Epidermal melanocyte (primary cell): ENCODE measurements around the gene TTN.
"Not testable (repeated sequence)": the region's sequence is repeated elsewhere in the genome, so short reads cannot be mapped to it uniquely, and the experiment has no call there.

Experiments
- DNase-seq: peaks from one replicate; pipeline ENCODE4 v3.0.0; 2011; ENCODE audit warnings: low spot score; ENCODE audit not compliant: insufficient read length

Gene TTN

GRCh38 chr2:178530625-178531142, 276.5 kb downstream of the TTN start:
- DNase-seq = no peak

DNA sequence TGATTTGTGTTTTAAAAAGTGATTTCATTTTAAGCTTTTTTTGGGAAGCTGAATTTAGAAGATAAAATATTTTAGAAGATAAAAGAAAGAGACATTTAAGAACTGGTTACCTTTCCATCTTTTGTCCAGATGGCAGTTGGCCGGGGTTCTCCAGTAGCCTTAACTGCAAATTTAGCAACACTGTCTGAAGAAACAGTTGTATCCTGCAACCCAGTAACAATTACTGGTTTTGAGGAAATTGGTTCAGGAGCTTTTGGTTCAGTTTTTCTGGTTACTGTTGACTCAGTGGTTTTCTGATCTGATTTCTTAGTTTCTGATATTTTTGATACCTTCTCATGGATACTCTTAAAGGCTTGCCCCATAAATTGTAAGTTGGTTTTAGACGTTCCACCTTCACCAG, 277.1 kb downstream of the TTN start:
- DNase-seq = no peak

- no peak for DNase-seq
These were observed 278.0 kb downstream of the TTN start for GRCh38 chr2:178529194-178529593.

DNA sequence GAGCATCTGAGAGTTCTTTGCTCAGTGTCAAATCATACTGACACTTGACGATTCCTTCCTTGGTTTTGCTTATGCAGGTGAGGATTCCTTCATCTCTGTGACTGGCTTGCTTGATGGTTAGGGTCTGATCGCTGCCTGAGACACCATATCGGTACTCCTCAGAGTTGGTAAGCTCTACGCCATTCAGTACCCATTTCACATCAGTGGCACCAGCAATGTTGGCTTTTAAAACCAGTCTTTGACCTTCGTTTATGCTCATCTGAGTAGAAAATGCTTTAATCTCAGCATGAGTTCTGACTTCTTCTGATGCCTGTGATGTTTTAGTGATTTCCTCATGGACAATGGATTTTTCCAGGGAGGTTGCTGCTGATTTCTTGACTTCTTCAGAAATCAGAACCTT, 278.6 kb downstream of the TTN start:
- DNase-seq = no peak

- no peak for DNase-seq
These were observed 279.6 kb downstream of the TTN start for GRCh38 chr2:178527592-178527991.

GRCh38 chr2:178526256-178526655, 281.0 kb downstream of the TTN start:
- DNase-seq = no peak

DNA sequence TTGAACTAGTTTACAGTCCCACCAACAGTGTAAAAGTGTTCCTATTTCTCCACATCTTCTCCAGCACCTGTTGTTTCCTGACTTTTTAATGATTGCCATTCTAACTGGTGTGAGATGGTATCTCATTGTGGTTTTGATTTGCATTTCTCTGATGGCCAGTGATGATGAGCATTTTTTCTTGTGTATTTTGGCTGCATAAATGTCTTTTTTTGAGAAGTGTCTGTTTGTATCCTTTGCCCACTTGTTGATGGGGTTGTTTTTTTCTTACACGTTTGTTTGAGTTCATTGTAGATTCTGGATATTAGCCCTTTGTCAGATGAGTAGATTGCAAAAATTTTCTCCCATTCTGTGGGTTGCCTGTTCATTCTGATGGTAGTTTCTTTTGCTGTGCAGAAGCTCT, 281.8 kb downstream of the TTN start:
- DNase-seq = not testable (repeated sequence)

DNA sequence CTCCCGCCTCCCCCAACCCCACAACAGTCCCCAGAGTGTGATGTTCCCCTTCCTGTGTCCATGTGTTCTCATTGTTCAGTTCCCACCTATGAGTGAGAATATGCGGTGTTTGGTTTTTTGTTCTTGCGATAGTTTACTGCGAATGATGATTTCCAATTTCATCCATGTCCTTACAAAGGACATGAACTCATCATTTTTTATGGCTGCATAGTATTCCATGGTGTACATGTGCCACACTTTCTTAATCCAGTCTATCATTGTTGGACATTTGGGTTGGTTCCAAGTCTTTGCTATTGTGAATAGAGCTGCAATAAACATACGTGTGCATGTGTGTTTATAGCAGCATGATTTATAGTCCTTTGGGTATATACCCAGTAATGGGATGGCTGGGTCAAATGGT, 282.2 kb downstream of the TTN start:
- not testable (repeated sequence) for DNase-seq

DNA sequence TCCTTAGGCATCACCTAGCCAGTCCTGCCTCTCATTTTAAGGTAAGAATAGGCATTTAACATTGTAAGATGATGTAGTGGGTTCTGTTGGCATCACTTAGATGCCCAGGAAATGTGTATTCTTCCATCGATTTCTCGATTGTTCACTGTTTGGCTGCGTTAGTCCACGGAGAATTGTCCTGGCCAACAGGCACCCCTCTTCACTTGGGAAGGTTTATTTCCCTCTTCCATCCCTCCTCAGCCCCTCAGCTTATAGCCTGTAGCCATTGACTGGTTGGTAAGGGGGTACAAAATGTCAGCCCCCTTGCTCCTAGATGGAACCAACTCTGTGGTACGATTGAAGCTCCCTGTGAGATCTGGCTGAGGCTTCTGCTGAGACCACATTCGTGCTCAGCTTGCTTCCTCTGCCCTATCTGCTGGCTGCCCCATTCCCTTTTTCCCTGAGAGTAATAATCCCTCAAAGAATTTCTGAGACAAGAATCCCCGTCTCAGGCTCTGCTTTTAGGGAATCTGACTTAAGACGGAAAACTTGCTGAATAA, 283.6 kb downstream of the TTN start:
- no peak for DNase-seq

DNA sequence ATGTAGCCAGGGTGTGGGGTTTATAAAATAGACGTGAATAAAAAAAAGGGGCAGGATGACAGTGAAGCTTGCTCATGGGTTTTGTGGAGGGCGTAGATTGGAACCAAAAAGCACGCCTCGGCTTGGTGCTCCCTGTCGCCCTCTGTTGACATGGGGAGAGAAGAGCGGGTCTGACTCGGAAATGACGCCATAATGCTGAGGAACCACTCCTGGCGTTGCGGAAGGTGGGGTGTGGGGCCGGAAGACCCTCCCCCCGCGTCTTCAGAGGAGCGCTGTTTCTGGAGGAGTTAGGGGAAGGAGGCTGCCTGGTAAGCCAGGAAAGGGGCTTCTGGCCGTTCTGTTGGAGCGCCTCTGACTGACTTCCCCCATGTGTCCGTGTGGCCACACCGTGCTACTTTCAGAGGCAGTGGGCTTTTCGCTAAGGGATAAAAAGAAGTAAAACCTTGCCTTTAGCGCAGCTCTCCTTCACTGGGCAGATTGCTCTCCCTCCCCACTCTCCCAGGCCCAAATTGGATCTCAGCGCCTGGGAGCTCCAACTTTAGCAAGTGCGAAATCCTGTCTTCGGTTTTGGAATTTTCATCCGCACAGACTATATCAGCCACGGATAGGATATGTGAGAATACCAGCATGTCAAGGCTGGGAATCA, 284.1 kb downstream of the TTN start:
- peak; percentile 79 for DNase-seq

GRCh38 chr2:178521304-178522150, 285.7 kb downstream of the TTN start:
- DNase-seq = no peak

DNA sequence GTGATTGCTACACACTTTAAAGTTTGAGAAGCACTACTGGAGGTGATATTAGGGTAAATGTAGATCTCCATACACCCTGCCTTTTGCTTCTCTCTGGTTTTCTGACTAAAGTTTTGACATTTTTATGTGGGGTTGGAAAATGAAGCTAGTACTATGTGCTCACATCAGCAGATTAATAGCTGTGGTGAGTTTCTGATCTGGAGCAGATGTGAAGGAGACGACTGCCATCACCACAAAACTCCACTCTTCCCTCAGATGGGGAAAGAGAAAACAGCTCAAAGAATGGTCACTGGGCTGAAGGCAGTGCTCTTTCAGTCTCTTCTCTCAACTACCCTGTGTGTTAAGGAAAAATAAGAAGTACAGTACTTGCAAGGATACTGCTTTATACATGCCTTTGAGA, 289.7 kb downstream of the TTN start:
- DNase-seq = no peak

GRCh38 chr2:178514664-178515063, 292.6 kb downstream of the TTN start:
- no peak for DNase-seq

DNA sequence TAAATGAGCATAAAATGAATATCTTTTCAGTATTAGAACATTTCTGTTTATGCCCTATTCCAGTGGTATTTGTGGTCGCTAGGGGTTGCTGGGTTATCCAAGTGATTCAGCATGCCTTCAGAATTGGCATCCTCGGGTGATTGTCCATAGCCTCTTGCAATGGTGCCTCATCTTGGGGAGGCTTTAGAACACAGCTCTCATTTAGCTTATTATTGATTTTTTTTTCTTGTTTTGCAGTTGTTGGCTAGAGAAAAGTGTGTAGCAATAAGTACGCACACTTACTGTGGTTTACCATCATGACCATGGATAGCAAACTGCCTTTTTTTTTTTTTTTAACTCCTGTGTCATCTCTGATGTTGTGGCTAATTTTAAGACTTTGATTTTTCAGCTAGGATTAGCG, 293.3 kb downstream of the TTN start:
- DNase-seq = no peak

DNA sequence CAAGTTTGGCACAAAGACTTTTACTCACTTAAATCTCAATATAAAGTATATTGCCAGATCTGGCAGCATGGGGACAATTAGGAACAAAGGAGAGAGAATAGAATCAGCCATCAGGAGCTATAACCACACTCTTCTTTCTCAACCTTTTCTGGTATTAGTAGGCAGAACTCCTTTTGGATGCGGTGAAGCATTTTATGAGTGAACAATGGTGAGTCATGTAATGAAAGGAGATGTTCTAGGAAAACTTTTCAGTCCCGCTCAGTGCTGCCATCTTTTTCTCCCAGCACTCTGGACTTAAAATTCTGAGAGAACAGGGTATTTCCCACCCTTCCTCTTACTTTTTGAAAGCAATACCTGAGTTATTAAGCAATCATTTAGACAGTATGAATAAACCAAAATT, 294.7 kb downstream of the TTN start:
- DNase-seq = no peak

DNA sequence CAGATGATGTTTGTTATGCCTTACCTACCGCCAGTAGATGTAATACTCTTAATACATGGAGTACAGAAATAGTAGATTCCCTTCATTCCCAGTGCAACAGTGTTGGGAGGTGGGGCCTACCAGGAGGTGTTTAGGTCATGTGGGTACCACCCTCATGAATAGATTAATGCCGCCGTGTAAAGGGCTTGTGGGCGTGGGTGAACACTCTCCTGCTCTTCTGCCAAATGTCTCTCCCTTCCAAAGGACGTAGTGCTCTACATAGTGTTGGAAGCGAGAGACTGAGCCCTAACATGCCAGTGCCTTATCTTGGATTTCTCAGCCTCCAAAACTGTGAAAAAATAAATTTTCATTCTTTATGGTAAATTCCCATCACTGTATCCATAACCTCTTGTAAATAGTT, 296.8 kb downstream of the TTN start:
- DNase-seq = no peak

GRCh38 chr2:178508646-178509045, 298.6 kb downstream of the TTN start:
- DNase-seq = no peak

DNA sequence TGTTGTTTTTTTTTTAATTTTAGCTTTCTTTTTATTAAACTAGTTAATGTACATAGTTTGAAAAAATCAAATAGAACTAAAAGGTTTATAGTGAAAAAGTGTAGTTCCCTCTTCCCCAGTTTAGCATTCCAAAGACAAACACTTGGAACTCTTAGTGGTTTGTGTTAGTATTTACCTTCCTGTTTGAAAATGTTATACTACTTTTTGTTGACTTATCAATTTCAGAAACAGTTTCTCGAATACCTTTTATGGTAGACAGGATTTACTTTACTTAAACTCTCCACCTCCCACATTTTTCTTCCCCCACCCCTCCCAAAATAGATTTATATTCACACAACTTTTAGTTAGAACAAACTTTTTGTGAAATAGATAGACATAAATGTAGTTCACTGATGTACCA, 300.3 kb downstream of the TTN start:
- DNase-seq = no peak

DNA sequence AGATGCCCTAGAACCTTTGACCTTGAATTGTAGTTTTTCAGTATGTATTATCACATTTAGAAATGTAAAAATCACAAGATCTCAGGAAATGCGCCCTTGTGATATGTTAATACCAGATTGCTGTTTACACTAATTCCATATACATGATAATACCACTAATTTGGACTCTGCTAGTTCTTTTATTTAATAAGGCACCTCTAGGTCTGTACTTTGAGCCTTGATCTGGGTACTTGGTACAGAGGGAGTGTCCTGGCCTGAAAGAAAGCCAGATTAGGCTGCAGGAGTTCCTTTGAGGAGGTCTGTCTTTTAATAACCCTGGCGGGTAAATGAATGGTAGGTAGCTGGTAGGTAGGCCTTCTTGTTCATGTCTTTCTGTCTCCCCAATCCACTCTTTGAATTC, 300.7 kb downstream of the TTN start:
- DNase-seq = no peak

DNA sequence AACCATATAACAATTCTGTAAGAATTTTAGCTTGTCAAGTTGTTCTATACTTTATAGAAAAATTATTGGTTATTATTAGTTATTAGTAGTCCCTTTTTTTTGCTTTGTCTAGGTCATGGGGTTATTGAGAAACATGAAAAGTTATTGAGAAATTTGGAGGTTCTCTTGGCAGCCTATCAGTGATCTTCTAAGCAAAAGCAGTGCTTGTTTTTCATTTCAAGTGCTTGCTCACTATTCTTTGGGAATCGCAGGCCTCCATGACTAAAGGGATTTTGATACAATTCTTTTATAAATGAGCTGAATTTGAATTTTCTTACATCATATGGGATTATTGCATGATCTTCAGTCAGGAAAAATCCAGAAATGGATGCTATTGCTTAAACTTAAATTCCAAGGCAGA, 301.1 kb downstream of the TTN start:
- no peak for DNase-seq

- DNase-seq = no peak
These were observed 304.5 kb downstream of the TTN start for GRCh38 chr2:178502751-178503150.

- no peak for DNase-seq
These were observed 307.6 kb downstream of the TTN start for GRCh38 chr2:178499640-178500039.

DNA sequence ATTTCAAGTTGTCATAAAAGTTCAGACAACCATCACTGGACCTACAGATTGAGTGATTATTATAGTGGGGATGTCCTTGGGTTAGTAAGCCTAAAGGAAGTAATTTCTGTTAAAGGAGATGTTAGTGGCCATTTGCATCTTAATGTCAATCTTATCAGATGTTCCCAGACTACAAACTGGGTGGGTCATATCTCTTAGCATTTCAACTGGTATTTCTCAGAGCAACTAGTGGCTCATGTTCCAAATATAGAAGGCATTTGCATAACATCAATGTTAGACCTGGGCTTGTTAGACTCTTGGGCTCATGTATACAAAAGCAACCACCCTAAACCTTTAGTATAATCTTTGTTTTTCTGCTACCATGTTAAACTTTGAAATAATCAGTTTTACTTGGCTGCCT, 309.1 kb downstream of the TTN start:
- no peak for DNase-seq
